GM10266 (cell line): Measurements from ENCODE around the gene IGFBP2.

Experiments used
- DNase-seq: peaks from one replicate; pipeline ENCODE4 v3.0.0; 2012; ENCODE audit errors: extremely low spot score
- CTCF ChIP-seq: IDR thresholded peaks from 2 replicates; pipeline ENCODE4 v1.5.1; 2012; ENCODE audit warnings: mild to moderate bottlenecking, low read depth; ENCODE audit not compliant: control insufficient read depth, insufficient read depth; ENCODE audit errors: missing control alignments

The IGFBP2 gene

GRCh38 chr2:216658757-216659156 is 25.5 kb downstream of the IGFBP2 start:
- no peak for TF ChIP-seq CTCF

GRCh38 chr2:216659276-216659675 is 26.1 kb downstream of the IGFBP2 start:
- no peak for TF ChIP-seq CTCF
- no peak for DNase-seq

More at GRCh38 chr2:216658757-216659156, 25.5 kb downstream of the IGFBP2 start:
- no peak for DNase-seq

GRCh38 chr2:216660496-216660895 is 27.3 kb downstream of the IGFBP2 start:
- no peak for TF ChIP-seq CTCF
- DNase-seq: no peak

- no peak for TF ChIP-seq CTCF
- DNase-seq: no peak
These were observed 27.8 kb downstream of the IGFBP2 start for GRCh38 chr2:216661051-216661450.

GRCh38 chr2:216661639-216662375 is 28.6 kb downstream of the IGFBP2 start:
- no peak for DNase-seq
- TF ChIP-seq CTCF: peak; percentile 36

- no peak for TF ChIP-seq CTCF
- no peak for DNase-seq
These were observed 29.9 kb downstream of the IGFBP2 start for GRCh38 chr2:216663106-216663505.

- DNase-seq: no peak
- TF ChIP-seq CTCF: no peak
These were observed 30.6 kb downstream of the IGFBP2 start for GRCh38 chr2:216663846-216664245.
